Mesendoderm (in vitro differentiated cells): ENCODE results near the gene PCDHA1.
"Not testable (repeated sequence)": the region's sequence is repeated elsewhere in the genome, so short reads cannot be mapped to it uniquely, and the experiment has no call there.

Experiments
- DNase-seq: peaks from one replicate; pipeline ENCODE4 v3.0.0; 2013
- H2AK5ac ChIP-seq: 2 replicates; pipeline ENCODE4 v1.6.1; 2013; ENCODE audit warnings: low read length, inconsistent platforms
- H2BK120ac ChIP-seq: 2 replicates; pipeline ENCODE4 v1.6.1; 2013; ENCODE audit warnings: low read depth, mild to moderate bottlenecking, low read length, moderate library complexity, mixed read lengths
- H2BK15ac ChIP-seq: replicated peaks from 2 replicates; pipeline ENCODE4 v1.6.1; 2013; ENCODE audit warnings: low read depth, mild to moderate bottlenecking, moderate library complexity
- H2BK5ac ChIP-seq: 2 replicates; pipeline ENCODE4 v1.6.1; 2013; ENCODE audit warnings: low read length, inconsistent platforms
- H3K18ac ChIP-seq: 2 replicates; pipeline ENCODE4 v1.6.1; 2013; ENCODE audit warnings: mild to moderate bottlenecking, low read length, mixed read lengths
- H3K23ac ChIP-seq: one replicate; pipeline ENCODE4 v1.6.1; 2013; ENCODE audit warnings: low read length
- H3K27ac ChIP-seq: 2 replicates; pipeline ENCODE4 v1.5.1; 2013; ENCODE audit warnings: low read depth, mild to moderate bottlenecking, inconsistent platforms, low read length, moderate library complexity
- H3K27me3 ChIP-seq: 2 replicates; pipeline ENCODE4 v1.6.1; 2013; ENCODE audit warnings: low read length, control low read depth, mild to moderate bottlenecking, inconsistent platforms; ENCODE audit not compliant: insufficient read depth, poor library complexity
- H3K36me3 ChIP-seq: 2 replicates; pipeline ENCODE4 v1.6.1; 2013; ENCODE audit warnings: low read length, inconsistent platforms; ENCODE audit not compliant: control insufficient read depth, insufficient read depth
- H3K4ac ChIP-seq: one replicate; pipeline ENCODE4 v1.6.1; 2013; ENCODE audit warnings: low read depth, mild to moderate bottlenecking, low read length, moderate library complexity
- H3K4me1 ChIP-seq: 2 replicates; pipeline ENCODE4 v1.6.1; 2013; ENCODE audit warnings: low read depth, low read length, inconsistent platforms; ENCODE audit not compliant: control insufficient read depth
- H3K4me2 ChIP-seq: 2 replicates; pipeline ENCODE4 v1.6.1; 2013; ENCODE audit warnings: low read length
- H3K4me3 ChIP-seq: 2 replicates; pipeline ENCODE4 v1.5.1; 2013; ENCODE audit warnings: mild to moderate bottlenecking, low read length
- H3K56ac ChIP-seq: one replicate; pipeline ENCODE4 v1.6.1; 2013; ENCODE audit warnings: low read length
- H3K79me1 ChIP-seq: 2 replicates; pipeline ENCODE4 v1.6.1; 2013; ENCODE audit warnings: low read length, inconsistent platforms
- H3K79me2 ChIP-seq: 2 replicates; pipeline ENCODE4 v1.6.1; 2013; ENCODE audit warnings: mild to moderate bottlenecking, low read length; ENCODE audit not compliant: control insufficient read depth, insufficient read depth
- H3K9ac ChIP-seq: 2 replicates; pipeline ENCODE4 v1.6.1; 2013; ENCODE audit warnings: low read length, inconsistent platforms
- H4K5ac ChIP-seq: one replicate; pipeline ENCODE4 v1.6.1; 2013; ENCODE audit warnings: low read length
- H4K8ac ChIP-seq: one replicate; pipeline ENCODE4 v1.6.1; 2013; ENCODE audit warnings: low read depth, mild to moderate bottlenecking, control low read depth, low read length, moderate library complexity
- WGBS: extraction: QIAGEN DNeasy Blood & Tissue Kit; methylation state at CpG from one replicate; pipeline ENCODE4 v1.1.7; 2013; ENCODE audit warnings: low lambda C conversion rate, missing lambda C conversion rate; ENCODE audit not compliant: insufficient coverage; ENCODE audit errors: extremely low coverage; 5-methylcytosine and 5-hydroxymethylcytosine counted together

PCDHA1 gene

DNA sequence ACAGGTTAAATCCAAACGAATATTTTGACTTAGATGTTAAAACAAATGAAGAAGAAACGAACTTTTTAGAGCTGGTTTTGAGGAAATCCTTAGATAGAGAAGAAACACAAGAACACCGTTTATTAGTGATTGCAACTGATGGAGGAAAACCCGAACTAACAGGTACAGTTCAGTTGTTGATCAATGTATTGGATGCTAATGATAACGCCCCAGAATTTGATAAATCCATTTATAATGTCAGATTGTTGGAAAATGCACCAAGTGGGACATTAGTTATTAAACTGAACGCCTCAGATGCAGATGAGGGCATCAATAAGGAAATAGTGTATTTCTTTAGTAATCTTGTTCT lies 36.3 kb downstream of the PCDHA1 start:
- Histone ChIP-seq H3K23ac (no peak overlapping the region), H3K4me3 (no peak overlapping the region), H3K27ac (no peak overlapping the region), H3K79me1 (no peaks in the 10 kb centered on the region), H3K9ac (no peak overlapping the region), H3K79me2 (no peaks in the 10 kb centered on the region), H2BK5ac (no peak overlapping the region), H3K36me3 (no peaks in the 10 kb centered on the region), H2BK15ac (no peak overlapping the region), H4K8ac (no peak overlapping the region), H4K5ac (no peak overlapping the region), H2AK5ac (no peak overlapping the region), H3K4ac (no peak overlapping the region), H3K27me3 (no peaks in the 10 kb centered on the region), H3K4me1 (no peaks in the 10 kb centered on the region), H2BK120ac (no peak overlapping the region), H3K4me2 (no peak overlapping the region), H3K18ac (no peak overlapping the region), H3K56ac (no peak overlapping the region)
- no CpG with 5 or more reads among the region's 6 CpGs for WGBS
- DNase-seq: no peak

DNA sequence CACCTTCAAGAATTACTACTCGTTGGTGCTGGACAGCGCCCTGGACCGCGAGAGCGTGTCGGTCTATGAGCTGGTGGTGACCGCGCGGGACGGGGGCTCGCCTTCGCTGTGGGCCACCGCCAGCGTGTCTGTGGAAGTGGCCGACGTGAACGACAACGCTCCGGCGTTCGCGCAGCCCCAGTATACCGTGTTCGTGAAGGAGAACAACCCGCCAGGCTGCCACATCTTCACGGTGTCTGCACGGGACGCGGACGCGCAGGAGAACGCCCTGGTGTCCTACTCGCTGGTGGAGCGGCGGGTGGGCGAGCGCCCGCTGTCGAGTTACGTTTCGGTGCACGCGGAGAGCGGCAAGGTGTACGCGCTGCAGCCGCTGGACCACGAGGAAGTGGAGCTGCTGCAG lies 37.0 kb downstream of the PCDHA1 start:
- not testable (repeated sequence) for H2BK120ac ChIP-seq, H3K4me2 ChIP-seq, H3K27me3 ChIP-seq, H3K9ac ChIP-seq, H2BK5ac ChIP-seq, H3K4ac ChIP-seq, H3K79me2 ChIP-seq, H3K18ac ChIP-seq, H3K23ac ChIP-seq, DNase-seq, H3K79me1 ChIP-seq, H3K27ac ChIP-seq, H3K4me1 ChIP-seq, H3K4me3 ChIP-seq, H2AK5ac ChIP-seq, H4K8ac ChIP-seq, H2BK15ac ChIP-seq, H4K5ac ChIP-seq, H3K36me3 ChIP-seq, H3K56ac ChIP-seq
- WGBS: no CpG with 5 or more reads among the region's 48 CpGs

DNA sequence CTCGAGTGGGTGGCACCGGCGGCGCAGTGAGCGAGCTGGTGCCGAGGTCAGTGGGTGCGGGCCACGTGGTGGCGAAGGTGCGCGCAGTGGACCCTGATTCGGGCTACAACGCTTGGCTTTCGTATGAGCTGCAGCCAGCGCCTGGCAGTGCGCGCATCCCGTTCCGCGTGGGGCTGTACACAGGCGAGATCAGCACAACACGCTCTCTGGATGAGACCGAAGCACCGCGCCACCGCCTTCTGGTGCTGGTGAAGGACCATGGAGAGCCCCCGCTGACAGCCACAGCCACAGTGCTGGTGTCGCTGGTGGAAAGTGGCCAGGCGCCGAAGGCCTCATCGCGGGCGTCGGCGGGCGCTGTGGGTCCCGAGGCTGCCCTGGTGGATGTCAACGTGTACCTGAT lies 37.5 kb downstream of the PCDHA1 start:
- Histone ChIP-seq H3K56ac (no peak overlapping the region), H3K4me2 (no peak overlapping the region), H3K4ac (no peak overlapping the region), H3K4me1 (no peaks in the 10 kb centered on the region), H2BK5ac (no peak overlapping the region), H3K9ac (no peak overlapping the region), H3K18ac (no peak overlapping the region), H2AK5ac (no peak overlapping the region), H3K36me3 (no peaks in the 10 kb centered on the region), H3K27me3 (no peaks in the 10 kb centered on the region), H2BK120ac (no peak overlapping the region), H3K79me2 (no peaks in the 10 kb centered on the region), H3K79me1 (no peaks in the 10 kb centered on the region), H4K5ac (no peak overlapping the region), H3K23ac (no peak overlapping the region), H3K27ac (no peak overlapping the region), H2BK15ac (no peak overlapping the region), H4K8ac (no peak overlapping the region), H3K4me3 (no peak overlapping the region)
- WGBS: no CpG with 5 or more reads among the region's 38 CpGs
- DNase-seq: no peak

DNA sequence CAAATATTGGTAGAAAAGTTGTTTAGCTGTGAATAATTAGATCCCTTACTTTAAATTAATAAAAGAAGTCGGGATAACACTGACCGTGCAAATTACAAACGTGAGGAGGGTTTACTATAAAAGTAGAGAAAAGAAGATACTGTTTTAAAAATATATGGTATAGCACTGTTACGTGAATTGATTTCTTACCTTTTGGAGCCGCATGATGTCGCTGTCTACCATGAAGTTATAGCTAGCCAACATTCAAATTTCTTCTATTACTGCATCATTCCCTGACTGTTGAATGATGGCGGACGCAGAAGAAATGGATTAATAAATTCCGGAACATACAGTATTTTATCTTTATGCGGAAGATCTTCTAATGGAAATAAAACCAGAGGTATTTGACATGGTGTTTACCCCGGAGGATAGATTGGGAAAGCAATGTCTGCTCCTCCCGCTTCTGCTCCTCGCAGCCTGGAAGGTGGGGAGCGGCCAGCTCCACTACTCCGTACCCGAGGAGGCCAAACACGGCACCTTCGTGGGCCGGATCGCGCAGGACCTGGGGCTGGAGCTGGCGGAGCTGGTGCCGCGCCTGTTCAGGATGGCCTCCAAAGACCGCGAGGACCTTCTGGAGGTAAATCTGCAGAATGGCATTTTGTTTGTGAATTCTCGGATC lies 41.9 kb downstream of the PCDHA1 start, which contains the start of gene PCDHA6:
PCDHA6 (plus strand) TSS at position 257 of the 658 bp plus-strand sequence; CDS start at position 389, 132 bp downstream.
- peak within 1 kb of the TSS; percentile 43 for H3K4me3 ChIP-seq
- no peaks in the 10 kb centered on the region for H3K4me1 ChIP-seq
- no peak within 1 kb of the TSS for H2BK120ac ChIP-seq
- H2BK15ac ChIP-seq: no peak within 1 kb of the TSS
- H3K4me2 ChIP-seq: no peak within 1 kb of the TSS
- no peaks in the 10 kb centered on the region for H3K79me1 ChIP-seq
- no peak within 1 kb of the TSS for H3K23ac ChIP-seq
- H3K36me3 ChIP-seq: no peaks in the 10 kb centered on the region
- no peak within 1 kb of the TSS for H2BK5ac ChIP-seq
- peak within 1 kb of the TSS; percentile 85 for H3K56ac ChIP-seq
- H3K9ac ChIP-seq: peak within 1 kb of the TSS; percentile 68
- no peaks in the 10 kb centered on the region for H3K79me2 ChIP-seq
- H3K27ac ChIP-seq: no peak within 1 kb of the TSS
- no peak within 1 kb of the TSS for H4K5ac ChIP-seq
- DNase-seq: peak; percentile 21
- H3K4ac ChIP-seq: no peak within 1 kb of the TSS
- no peaks in the 10 kb centered on the region for H3K27me3 ChIP-seq
- no CpG with 5 or more reads among the region's 27 CpGs for WGBS
- no peak within 1 kb of the TSS for H3K18ac ChIP-seq
- H2AK5ac ChIP-seq: no peak within 1 kb of the TSS
- no peak within 1 kb of the TSS for H4K8ac ChIP-seq

DNA sequence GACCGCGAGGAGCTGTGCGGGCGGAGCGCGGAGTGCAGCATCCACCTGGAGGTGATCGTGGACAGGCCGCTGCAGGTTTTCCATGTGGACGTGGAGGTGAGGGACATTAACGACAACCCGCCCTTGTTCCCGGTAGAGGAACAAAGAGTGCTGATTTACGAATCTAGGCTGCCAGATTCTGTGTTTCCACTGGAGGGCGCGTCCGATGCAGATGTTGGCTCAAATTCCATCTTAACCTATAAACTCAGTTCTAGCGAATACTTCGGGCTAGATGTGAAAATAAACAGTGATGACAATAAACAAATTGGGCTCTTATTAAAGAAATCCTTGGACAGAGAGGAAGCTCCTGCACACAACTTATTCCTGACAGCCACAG lies 42.4 kb downstream of the PCDHA1 start:
- WGBS: no CpG with 5 or more reads among the region's 18 CpGs
- Histone ChIP-seq H3K4me3 (no peak overlapping the region), H2AK5ac (no peak overlapping the region), H3K4me2 (no peak overlapping the region), H2BK120ac (no peak overlapping the region), H2BK15ac (no peak overlapping the region), H3K27ac (no peak overlapping the region), H2BK5ac (no peak overlapping the region), H3K18ac (no peak overlapping the region), H3K23ac (no peak overlapping the region), H3K36me3 (no peaks in the 10 kb centered on the region), H3K27me3 (no peaks in the 10 kb centered on the region), H3K56ac (peak overlapping the region; percentile 85), H3K4ac (no peak overlapping the region), H3K79me1 (no peaks in the 10 kb centered on the region), H3K4me1 (no peaks in the 10 kb centered on the region), H3K79me2 (no peaks in the 10 kb centered on the region), H4K8ac (no peak overlapping the region), H4K5ac (no peak overlapping the region), H3K9ac (peak overlapping the region; percentile 68)
- peak; percentile 50 for DNase-seq
